PFSK-1 (cell line): ENCODE results near the gene CBY1.

Experiments
- POLR2AphosphoS5 ChIP-seq: IDR thresholded peaks from 2 replicates; pipeline ENCODE4 v1.6.1; 2012; ENCODE audit warnings: low read depth, mild to moderate bottlenecking, control low read depth, low read length, moderate library complexity
- TAF1 ChIP-seq: IDR thresholded peaks from 2 replicates; pipeline ENCODE4 v1.6.1; 2012; ENCODE audit warnings: low read length, control low read depth, borderline replicate concordance; ENCODE audit not compliant: insufficient read depth

DNA sequence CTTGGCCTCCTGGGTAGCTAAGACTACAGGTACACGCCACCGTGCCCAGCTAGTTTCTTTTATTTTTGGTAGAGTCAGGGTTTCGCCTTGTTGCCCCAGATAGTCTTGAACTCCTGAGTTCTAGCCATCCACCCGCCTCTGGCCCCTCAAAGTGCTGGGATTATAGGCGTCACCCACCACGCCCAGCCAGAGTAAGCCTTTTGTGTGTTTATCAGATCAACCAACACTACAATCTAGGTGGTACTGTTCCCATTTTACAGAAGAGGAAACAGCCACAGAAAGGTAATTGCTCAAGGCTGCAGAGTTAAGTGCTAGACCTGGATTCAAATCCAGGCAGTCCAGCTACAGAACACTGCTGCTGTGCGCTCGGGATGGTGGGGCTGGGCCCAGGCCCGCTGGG, 28.5 kb downstream of the CBY1 start:
- TF ChIP-seq POLR2AphosphoS5 = 0 out of 2 replicates have a peak, but pooled peaks have one; percentile 25
- TF ChIP-seq TAF1 = no peak
